A549 (cell line): ENCODE results near the gene SEMA5A.

Experiments used
- CEBPB ChIP-seq, 2 experiments: fragments of >200 bp in 1 of 2; sonication (Bioruptor Twin) in 1 of 2; formaldehyde crosslinking in 1 of 2; IDR thresholded peaks; 2 replicates each; pipeline ENCODE4 v1.6.1; 2012 to 2016
- CHD4 ChIP-seq: fragments of 200-600 bp; sonication (generic); IDR thresholded peaks from 2 replicates; pipeline ENCODE4 v1.6.1; 2016; ENCODE audit warnings: antibody characterized with exemption, mild to moderate bottlenecking, borderline replicate concordance
- CTCF ChIP-seq: fragments of >200 bp; sonication (Bioruptor Twin); formaldehyde crosslinking; IDR thresholded peaks from 3 replicates; pipeline ENCODE4 v1.5.1; 2016
- HOXB13 ChIP-seq: fragments of 250-450 bp; sonication (Bioruptor Pico); IDR thresholded peaks from 2 replicates; pipeline ENCODE4 v1.5.0; 2020; ENCODE audit warnings: low read depth, mild to moderate bottlenecking, moderate library complexity
- MAX ChIP-seq: IDR thresholded peaks from 2 replicates; pipeline ENCODE4 v1.6.1; 2012
- POLR2A ChIP-seq: IDR thresholded peaks from 2 replicates; pipeline ENCODE4 v1.6.1; 2012; ENCODE audit warnings: mild to moderate bottlenecking, low read length
- USF2 ChIP-seq: fragments of 450-650 bp; IDR thresholded peaks from 2 replicates; pipeline ENCODE4 v1.6.1; 2014; ENCODE audit warnings: antibody characterized with exemption
- ZC3H11A ChIP-seq: fragments of 450-650 bp; IDR thresholded peaks from 2 replicates; pipeline ENCODE4 v1.6.1; 2014; ENCODE audit warnings: antibody characterized with exemption, mild to moderate bottlenecking

- TF ChIP-seq CTCF (no peak), POLR2A (no peak), ZC3H11A (no peak), HOXB13 (no peak), CHD4 (no peak), USF2 (no peak), CEBPB (IDR thresholded peaks at IDR 0.05) (no peak), MAX (no peak)
Observed at GRCh38 chr5:9373571-9373970, 172.3 kb downstream of the SEMA5A start.
